HepG2 (cell line): ENCODE measurements around the gene FKBP10. TPM values are rescaled to one million over a fixed set of nuclear protein-coding genes. Genes with fewer than 3 reads are reported as not detected.

Experiments
- ATAC-seq: fragments of 200-7000 bp; cut with Tn5 transposase; 3 replicates; pipeline ENCODE4 v1.9.1; 2020; ENCODE audit warnings: mild to moderate bottlenecking, moderate library complexity
- BruUV-seq: library from RNA; stranded (reverse); fragments of 400-500 nt; replicated peaks from 2 replicates; lab custom pipeline; 2021; lab: Mats Ljungman, UMichigan
- CTCF ChIA-PET: fragments of 300-600 bp; formaldehyde crosslinking; extraction: SDS; loops from one replicate; lab custom pipeline; 2021; ENCODE audit warnings: low total read pairs, inconsistent platforms, low intra/inter-chr PET ratio; lab: Yijun Ruan, JAX
- POLR2A ChIA-PET: fragments of 350-600 bp; sonication (Branson Sonifier 250); formaldehyde crosslinking; loops from one replicate; lab custom pipeline; 2020; ENCODE audit warnings: antibody characterized with exemption, inconsistent platforms; lab: Yijun Ruan, JAX
- DNase-seq: peaks from one replicate; pipeline ENCODE4 v3.0.0-alpha.2; 2015; ENCODE audit warnings: low spot score
- FAIRE-seq: peaks from 3 replicates; lab custom pipeline; 2011; peaks lifted over from hg19 to GRCh38; lab: Jason Lieb, UNC
- H2AFZ ChIP-seq: one replicate; pipeline ENCODE4 v1.6.1; 2011; ENCODE audit warnings: low read length, inconsistent platforms
- H3K27ac ChIP-seq: fragments of 300-600 bp; 3 replicates; pipeline ENCODE4 v1.8.0; 2011; ENCODE audit warnings: mixed run types, mild to moderate bottlenecking, mixed read lengths, low read length, inconsistent platforms; ENCODE audit not compliant: insufficient read depth; ENCODE audit errors: extremely low read length
- H3K27me3 ChIP-seq, 2 experiments: fragments of 200-600 bp in 1 of 2; 2 replicates in 1 of 2; 3 replicates in 1 of 2; pipeline versions ENCODE4 v1.6.0 to v1.8.0; 2011; ENCODE audit warnings: low read length in 2 of 2, mild to moderate bottlenecking in 2 of 2, moderate library complexity in 2 of 2, inconsistent platforms in 1 of 2; ENCODE audit not compliant: insufficient read depth in 2 of 2, control insufficient read depth in 1 of 2
- H3K36me3 ChIP-seq, 2 experiments: fragments of 200-600 bp in 1 of 2; replicated peaks in 1 of 2; 2 replicates in 1 of 2; 3 replicates in 1 of 2; pipeline versions ENCODE4 v1.5.1 to v1.8.0; 2011; ENCODE audit warnings: low read length in 2 of 2, inconsistent platforms in 1 of 2; ENCODE audit not compliant: insufficient read depth in 2 of 2, control insufficient read depth in 1 of 2
- H3K4me1 ChIP-seq: 2 replicates; pipeline ENCODE4 v1.5.1; 2012; ENCODE audit warnings: low read length, inconsistent platforms; ENCODE audit not compliant: insufficient read depth
- H3K4me2 ChIP-seq: 2 replicates; pipeline ENCODE4 v1.6.0; 2011; ENCODE audit warnings: low read depth, low read length, inconsistent platforms
- H3K4me3 ChIP-seq, 3 experiments: fragments of 200-600 bp in 1 of 3; sonication (generic), shearing (Covaris generic) in 1 of 3; replicated peaks in 1 of 3; 2 replicates each; pipeline ENCODE4 v1.5.1; 2011 to 2016; ENCODE audit warnings: low read length in 3 of 3, inconsistent platforms in 2 of 3, low read depth in 2 of 3, mild to moderate bottlenecking in 2 of 3, control low read depth in 1 of 3, mixed read lengths in 1 of 3; ENCODE audit not compliant: insufficient read depth in 1 of 3
- H3K79me2 ChIP-seq: one replicate; pipeline ENCODE4 v1.6.1; 2011; ENCODE audit warnings: low read length, inconsistent platforms; ENCODE audit not compliant: insufficient read depth
- H3K9ac ChIP-seq: 2 replicates; pipeline ENCODE4 v1.6.0; 2011; ENCODE audit warnings: mild to moderate bottlenecking, low read depth, low read length, inconsistent platforms; ENCODE audit not compliant: insufficient read depth
- H3K9me3 ChIP-seq: 2 replicates; pipeline ENCODE4 v1.5.1; 2012; ENCODE audit warnings: mild to moderate bottlenecking, low read length
- H4K20me1 ChIP-seq: 2 replicates; pipeline ENCODE4 v1.6.0; 2011; ENCODE audit warnings: inconsistent platforms, mild to moderate bottlenecking, low read length, moderate library complexity; ENCODE audit not compliant: insufficient read depth
- AHR ChIP-seq: IDR thresholded peaks from 2 replicates; pipeline ENCODE4 v1.6.1; 2018; ENCODE audit warnings: missing genetic modification reagents, missing compliant biosample characterization
- CREB1 ChIP-seq, 2 experiments: fragments of 450-650 bp in 1 of 2; IDR thresholded peaks; 2 replicates each; pipeline ENCODE4 v1.6.1; 2016 to 2017; ENCODE audit warnings: control low read depth in 1 of 2, mild to moderate bottlenecking in 1 of 2, missing compliant biosample characterization in 1 of 2, missing genetic modification characterization in 1 of 2
- NRL ChIP-seq: sonication (generic); formaldehyde crosslinking; IDR thresholded peaks from 2 replicates; pipeline ENCODE4 v1.5.0; 2020; ENCODE audit warnings: missing genetic modification reagents, mild to moderate bottlenecking, moderate library complexity, borderline replicate concordance
- PHF5A ChIP-seq: IDR thresholded peaks from one replicate; pipeline ENCODE4 v1.6.1; 2018; ENCODE audit warnings: low read depth, missing genetic modification reagents; ENCODE audit not compliant: unreplicated experiment
- PRMT3 ChIP-seq: sonication (generic); formaldehyde crosslinking; IDR thresholded peaks from 2 replicates; pipeline ENCODE4 v1.8.1; 2022; ENCODE audit warnings: low read depth, mild to moderate bottlenecking, moderate library complexity, missing genetic modification reagents, borderline replicate concordance
- RAD51 ChIP-seq: fragments of 450-650 bp; IDR thresholded peaks from 2 replicates; pipeline ENCODE4 v1.6.1; 2016; ENCODE audit warnings: borderline replicate concordance
- ZZZ3 ChIP-seq: sonication (generic); formaldehyde crosslinking; IDR thresholded peaks from 2 replicates; pipeline ENCODE4 v1.4.0; 2020; ENCODE audit warnings: missing genetic modification reagents, mild to moderate bottlenecking, borderline replicate concordance
- WGBS: methylation state at CpG from one replicate; pipeline ENCODE4 v1.1.6; 2017; ENCODE audit warnings: low lambda C conversion rate; 5-methylcytosine and 5-hydroxymethylcytosine counted together
- in situ Hi-C: cut with HindIII; loops from 2 replicates; pipeline ENCODE4 v1.10.0; 2017; ENCODE audit warnings: low pct_unique_long_range_greater_than_20kb; ENCODE audit not compliant: extremely low pct_ligation_motif_present
- intact Hi-C: fragments of 100-400 bp; cut with micrococcal nuclease; formaldehyde crosslinking; loops from one replicate; pipeline ENCODE4 v1.10.0; 2022; ENCODE audit not compliant: unreplicated experiment
- polyA plus RNA-seq, 8 experiments: library from polyadenylated mRNA; depleted of rRNA in 3 of 8; stranded (reverse) in 7 of 8; unstranded in 1 of 8; fragments of >200 nt; fragmentation: Illumina TruSeq in 4 of 8; extraction: Trizol in 4 of 8; gene quantifications; 2 replicates each; pipeline versions ENCODE4 v1.2.1 to v1.2.3, GENCODE V29; 2011 to 2016; ENCODE audit warnings: low read depth in 4 of 8, missing spikeins in 1 of 8, mixed read lengths in 1 of 8; ENCODE audit not compliant: insufficient read depth in 1 of 8
- total RNA-seq, 5 experiments: library from RNA; depleted of rRNA; stranded (reverse); fragments of >200 nt; fragmentation: Illumina TruSeq; extraction: Trizol; gene quantifications; 2 replicates each; pipeline ENCODE4 v1.2.3, GENCODE V29; 2016; ENCODE audit warnings: low read depth in 1 of 5
- TF ChIP-seq, protein P1 (sequence below): sonication (generic); formaldehyde crosslinking; IDR thresholded peaks from 2 replicates; pipeline ENCODE4; 2020; ENCODE audit warnings: missing genetic modification reagents, mild to moderate bottlenecking, borderline replicate concordance

FKBP10 gene
- total and polyA plus RNA-seq, 2 of the 13 experiments (the other 11 are each of a cell fraction or from before 2014, with no cell fraction given), result 149 to 573 TPM

DNA sequence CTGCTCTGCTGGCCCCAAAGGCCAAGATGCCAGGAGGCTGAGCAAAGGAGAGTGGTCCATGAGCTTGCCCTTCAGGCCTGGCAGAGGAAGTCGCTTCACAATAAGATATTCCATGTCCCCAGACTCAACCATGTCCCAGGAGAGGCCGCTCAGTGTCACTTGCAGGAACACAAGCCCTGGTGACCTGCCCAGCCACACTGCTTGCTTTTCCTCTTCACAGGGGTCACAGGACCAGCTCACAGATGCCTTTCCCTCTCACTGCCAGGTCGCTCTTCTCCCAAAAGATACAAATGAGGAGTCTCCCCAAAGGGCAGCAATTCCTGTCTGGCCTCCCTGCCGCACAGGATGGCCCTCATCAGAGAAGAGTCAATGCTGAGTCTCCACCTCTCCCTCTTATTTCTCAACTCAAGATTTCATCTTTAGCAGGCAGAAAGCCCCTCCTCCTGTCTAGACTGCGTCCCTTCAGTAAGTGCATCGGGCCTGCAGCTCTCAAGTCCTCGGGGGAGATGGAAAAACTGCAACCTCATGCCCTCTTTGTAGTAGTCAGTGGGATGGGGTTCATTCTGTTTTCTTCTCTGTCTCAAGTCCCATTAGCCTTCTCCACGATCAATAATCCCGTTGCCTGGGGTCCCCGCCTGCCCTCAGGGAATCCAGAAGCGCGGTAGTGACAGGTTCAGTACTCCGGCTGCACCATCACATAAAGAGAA lies 31.2 kb upstream of the FKBP10 start:
- ATAC-seq (no peak), FAIRE-seq (no peak)
- H4K20me1 ChIP-seq, result peaks cover 3% of the 10 kb centered on the region
- intact Hi-C loops, result no loop called here
- CTCF ChIA-PET, result interaction anchor here (0.9 kb wide), 1 partner anchor 20 kb away, joined by 3 read pairs; no protein-coding TSS in a partner anchor
- no peak overlapping the region for H3K4me2 ChIP-seq
- no peak overlapping the region for H2AFZ ChIP-seq
- 92% methylated on average over 13 of the region's 13 CpGs for WGBS
- no peak overlapping the region for H3K4me3 ChIP-seq
- no peaks in the 10 kb centered on the region for H3K36me3 ChIP-seq
- no peak overlapping the region for H3K9ac ChIP-seq
- no peaks in the 10 kb centered on the region for H3K27me3 ChIP-seq
- BruUV-seq, result no TSS peak
- TF ChIP-seq ZZZ3 (CRISPR knock-in tag) (no peak), NRL (CRISPR knock-in tag) (no peak), CREB1 (IDR thresholded peaks at IDR 0.05) (no peak), CREB1 (CRISPR knock-in tag; IDR thresholded peaks at IDR 0.05) (no peak), RAD51 (no peak), PHF5A (CRISPR knock-in tag) (no peak), AHR (CRISPR knock-in tag) (no peak), PRMT3 (CRISPR knock-in tag) (no peak)
- TF ChIP-seq, protein P1, sequence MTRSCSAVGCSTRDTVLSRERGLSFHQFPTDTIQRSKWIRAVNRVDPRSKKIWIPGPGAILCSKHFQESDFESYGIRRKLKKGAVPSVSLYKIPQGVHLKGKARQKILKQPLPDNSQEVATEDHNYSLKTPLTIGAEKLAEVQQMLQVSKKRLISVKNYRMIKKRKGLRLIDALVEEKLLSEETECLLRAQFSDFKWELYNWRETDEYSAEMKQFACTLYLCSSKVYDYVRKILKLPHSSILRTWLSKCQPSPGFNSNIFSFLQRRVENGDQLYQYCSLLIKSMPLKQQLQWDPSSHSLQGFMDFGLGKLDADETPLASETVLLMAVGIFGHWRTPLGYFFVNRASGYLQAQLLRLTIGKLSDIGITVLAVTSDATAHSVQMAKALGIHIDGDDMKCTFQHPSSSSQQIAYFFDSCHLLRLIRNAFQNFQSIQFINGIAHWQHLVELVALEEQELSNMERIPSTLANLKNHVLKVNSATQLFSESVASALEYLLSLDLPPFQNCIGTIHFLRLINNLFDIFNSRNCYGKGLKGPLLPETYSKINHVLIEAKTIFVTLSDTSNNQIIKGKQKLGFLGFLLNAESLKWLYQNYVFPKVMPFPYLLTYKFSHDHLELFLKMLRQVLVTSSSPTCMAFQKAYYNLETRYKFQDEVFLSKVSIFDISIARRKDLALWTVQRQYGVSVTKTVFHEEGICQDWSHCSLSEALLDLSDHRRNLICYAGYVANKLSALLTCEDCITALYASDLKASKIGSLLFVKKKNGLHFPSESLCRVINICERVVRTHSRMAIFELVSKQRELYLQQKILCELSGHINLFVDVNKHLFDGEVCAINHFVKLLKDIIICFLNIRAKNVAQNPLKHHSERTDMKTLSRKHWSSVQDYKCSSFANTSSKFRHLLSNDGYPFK (CRISPR knock-in tag), result no peak
- TF ChIP-seq, all 625 proteins: peak for 0
- Histone ChIP-seq H3K27ac (no peak overlapping the region), H3K4me1 (peaks cover 56% of the 10 kb centered on the region), H3K9me3 (no peaks in the 10 kb centered on the region), H3K79me2 (peaks cover 6% of the 10 kb centered on the region)
- no peak for DNase-seq
- POLR2A ChIA-PET, result interaction anchor here (1.0 to 2.8 kb wide), 3 partner anchors 8 to 17 kb away, joined by 3 to 14 read pairs (median 4); no protein-coding TSS in a partner anchor
- in situ Hi-C loops, result no loop called here
